HEK293 (cell line): ENCODE data around the gene ZFP36.

Experiments
- EGR2 ChIP-seq: fragments of 450-650 bp; formaldehyde crosslinking; IDR thresholded peaks from 2 replicates; pipeline ENCODE4 v1.5.1; 2016; ENCODE audit warnings: low read depth, missing biosample characterization, missing genetic modification characterization
- GLI2 ChIP-seq: fragments of 450-650 bp; formaldehyde crosslinking; IDR thresholded peaks from 2 replicates; pipeline ENCODE4; 2017; ENCODE audit warnings: missing biosample characterization, missing genetic modification characterization, low read depth, borderline replicate concordance
- GLIS1 ChIP-seq: fragments of 450-650 bp; formaldehyde crosslinking; IDR thresholded peaks from 2 replicates; pipeline ENCODE4 v1.5.1; 2016; ENCODE audit warnings: missing biosample characterization, missing genetic modification characterization
- INSM2 ChIP-seq: fragments of 450-650 bp; formaldehyde crosslinking; IDR thresholded peaks from 2 replicates; pipeline ENCODE4 v1.5.1; 2016; ENCODE audit warnings: missing biosample characterization, missing genetic modification characterization
- MYNN ChIP-seq: fragments of 450-650 bp; formaldehyde crosslinking; IDR thresholded peaks from 2 replicates; pipeline ENCODE4 v1.5.1; 2016; ENCODE audit warnings: missing biosample characterization, missing genetic modification characterization, borderline replicate concordance
- SP3 ChIP-seq: fragments of 450-650 bp; formaldehyde crosslinking; IDR thresholded peaks from 2 replicates; pipeline ENCODE4 v1.5.1; 2016; ENCODE audit warnings: missing biosample characterization, missing genetic modification characterization
- SP7 ChIP-seq: fragments of 450-650 bp; formaldehyde crosslinking; IDR thresholded peaks from 2 replicates; pipeline ENCODE4 v1.5.1; 2016; ENCODE audit warnings: missing biosample characterization, missing genetic modification characterization
- ZFHX2 ChIP-seq: fragments of 450-650 bp; formaldehyde crosslinking; conservative IDR thresholded peaks from 2 replicates; pipeline ENCODE4 v1.5.1; 2016; ENCODE audit warnings: missing biosample characterization, missing genetic modification characterization
- ZIC2 ChIP-seq: fragments of 450-650 bp; formaldehyde crosslinking; IDR thresholded peaks from 2 replicates; pipeline ENCODE4 v1.5.1; 2016; ENCODE audit warnings: missing biosample characterization, missing genetic modification characterization
- ZNF112 ChIP-seq: fragments of 450-650 bp; formaldehyde crosslinking; IDR thresholded peaks from 2 replicates; pipeline ENCODE4 v1.5.0; 2017; ENCODE audit warnings: missing biosample characterization, missing genetic modification characterization
- ZNF184 ChIP-seq: fragments of 450-650 bp; IDR thresholded peaks from 2 replicates; pipeline ENCODE4 v1.5.1; 2018; ENCODE audit warnings: missing biosample characterization, mild to moderate bottlenecking, missing genetic modification characterization
- ZNF2 ChIP-seq: fragments of 450-650 bp; formaldehyde crosslinking; IDR thresholded peaks from 2 replicates; pipeline ENCODE4 v1.5.1; 2016; ENCODE audit warnings: missing biosample characterization, missing genetic modification characterization
- ZNF24 ChIP-seq: fragments of 450-650 bp; formaldehyde crosslinking; IDR thresholded peaks from 2 replicates; pipeline ENCODE4 v1.5.1; 2016; ENCODE audit warnings: missing biosample characterization, missing genetic modification characterization
- ZNF335 ChIP-seq: fragments of 450-650 bp; formaldehyde crosslinking; conservative IDR thresholded peaks from 2 replicates; pipeline ENCODE4 v1.5.1; 2016; ENCODE audit warnings: missing biosample characterization, missing genetic modification characterization
- ZNF362 ChIP-seq: fragments of 450-650 bp; formaldehyde crosslinking; IDR thresholded peaks from 2 replicates; pipeline ENCODE4 v1.5.1; 2016; ENCODE audit warnings: missing biosample characterization, missing genetic modification characterization
- ZNF366 ChIP-seq: fragments of 450-650 bp; formaldehyde crosslinking; conservative IDR thresholded peaks from 2 replicates; pipeline ENCODE4 v1.5.1; 2016; ENCODE audit warnings: missing biosample characterization, missing genetic modification characterization
- ZNF600 ChIP-seq: fragments of 450-650 bp; formaldehyde crosslinking; IDR thresholded peaks from 2 replicates; pipeline ENCODE4 v1.5.1; 2016; ENCODE audit warnings: missing biosample characterization, missing genetic modification characterization
- ZNF610 ChIP-seq: fragments of 450-650 bp; formaldehyde crosslinking; IDR thresholded peaks from 2 replicates; pipeline ENCODE4 v1.5.1; 2016; ENCODE audit warnings: missing biosample characterization, missing genetic modification characterization, borderline replicate concordance
- ZNF629 ChIP-seq: fragments of 450-650 bp; formaldehyde crosslinking; IDR thresholded peaks from 2 replicates; pipeline ENCODE4 v1.5.1; 2017; ENCODE audit warnings: missing biosample characterization, missing genetic modification characterization
- ZNF677 ChIP-seq: fragments of 450-650 bp; IDR thresholded peaks from 2 replicates; pipeline ENCODE4 v1.5.0; 2018; ENCODE audit warnings: missing biosample characterization, mild to moderate bottlenecking, missing genetic modification characterization, moderate library complexity
- ZNF785 ChIP-seq: fragments of 450-650 bp; formaldehyde crosslinking; IDR thresholded peaks from 2 replicates; pipeline ENCODE4 v1.5.1; 2016; ENCODE audit warnings: missing biosample characterization, missing genetic modification characterization
- ZNF843 ChIP-seq: fragments of 450-650 bp; formaldehyde crosslinking; IDR thresholded peaks from 2 replicates; pipeline ENCODE4 v1.5.1; 2016; ENCODE audit warnings: missing biosample characterization, missing genetic modification characterization
- ZSCAN30 ChIP-seq: fragments of 450-650 bp; IDR thresholded peaks from 2 replicates; pipeline ENCODE4 v1.5.1; 2018; ENCODE audit warnings: missing biosample characterization, mild to moderate bottlenecking, missing genetic modification characterization, moderate library complexity
- TF ChIP-seq, protein P1 (sequence below): fragments of 450-650 bp; formaldehyde crosslinking; IDR thresholded peaks from 2 replicates; pipeline ENCODE4 v1.5.1; 2016; ENCODE audit warnings: missing biosample characterization, missing genetic modification characterization
- TF ChIP-seq, protein P2 (sequence below): fragments of 450-650 bp; formaldehyde crosslinking; IDR thresholded peaks from 2 replicates; pipeline ENCODE4 v1.5.1; 2016; ENCODE audit warnings: missing biosample characterization, missing genetic modification characterization
- TF ChIP-seq, protein P3 (sequence below): fragments of 450-650 bp; formaldehyde crosslinking; IDR thresholded peaks from 2 replicates; pipeline ENCODE4 v1.5.1; 2016; ENCODE audit warnings: missing biosample characterization, missing genetic modification characterization
- TF ChIP-seq, protein P4 (sequence below): fragments of 450-650 bp; formaldehyde crosslinking; IDR thresholded peaks from 2 replicates; pipeline ENCODE4 v1.5.1; 2017; ENCODE audit warnings: missing biosample characterization, missing genetic modification characterization
- TF ChIP-seq, protein P5 (sequence below): fragments of 450-650 bp; formaldehyde crosslinking; IDR thresholded peaks from 2 replicates; pipeline ENCODE4 v1.5.1; 2016; ENCODE audit warnings: missing biosample characterization, missing genetic modification characterization

The ZFP36 gene

DNA sequence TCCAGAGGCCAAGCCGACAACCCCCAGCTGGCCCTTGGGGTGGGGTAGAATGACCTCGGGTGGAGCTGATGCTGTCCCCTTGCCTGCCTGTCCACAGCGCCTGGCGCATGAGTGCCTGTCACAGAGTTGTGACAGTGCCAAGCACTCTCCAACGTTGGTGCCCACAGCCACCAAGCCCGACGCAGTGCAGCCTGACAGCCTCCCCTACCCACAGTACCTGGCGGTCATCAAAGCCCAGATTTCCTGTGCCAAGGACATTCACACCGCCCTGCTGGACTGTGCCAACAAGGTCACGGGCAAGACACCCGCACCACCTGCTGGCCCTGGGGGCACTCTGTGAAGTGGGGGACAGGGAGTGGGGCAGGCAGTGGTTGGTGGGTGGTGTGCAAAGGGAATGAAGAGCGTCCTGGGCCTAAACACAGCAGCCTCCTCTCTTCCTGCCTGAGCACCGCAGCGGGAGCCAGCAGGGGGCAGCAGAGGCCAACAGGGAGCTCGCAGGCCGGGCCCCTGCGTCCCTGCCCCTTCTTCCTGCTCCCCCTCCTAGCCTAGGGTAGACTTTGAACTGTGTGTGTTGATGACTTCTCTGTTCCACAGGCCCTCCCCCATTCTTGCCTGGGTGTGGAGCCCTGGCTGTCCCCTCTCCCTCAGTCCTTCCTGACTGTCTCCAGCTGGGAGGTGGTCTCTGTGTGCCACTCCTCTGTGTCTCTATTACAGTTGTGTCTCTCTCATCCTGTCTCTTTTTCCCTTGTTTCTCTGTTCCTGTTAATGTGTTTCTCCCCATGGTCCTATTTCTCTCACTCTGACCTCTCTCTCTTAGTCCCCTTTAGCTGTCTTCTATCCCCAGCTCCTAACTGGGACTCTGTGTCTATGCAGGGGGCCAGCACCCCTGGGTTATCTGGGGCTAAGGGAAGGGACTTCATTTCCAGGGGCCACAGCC, 9.0 kb upstream of the ZFP36 start (continued):
- TF ChIP-seq, protein P1, sequence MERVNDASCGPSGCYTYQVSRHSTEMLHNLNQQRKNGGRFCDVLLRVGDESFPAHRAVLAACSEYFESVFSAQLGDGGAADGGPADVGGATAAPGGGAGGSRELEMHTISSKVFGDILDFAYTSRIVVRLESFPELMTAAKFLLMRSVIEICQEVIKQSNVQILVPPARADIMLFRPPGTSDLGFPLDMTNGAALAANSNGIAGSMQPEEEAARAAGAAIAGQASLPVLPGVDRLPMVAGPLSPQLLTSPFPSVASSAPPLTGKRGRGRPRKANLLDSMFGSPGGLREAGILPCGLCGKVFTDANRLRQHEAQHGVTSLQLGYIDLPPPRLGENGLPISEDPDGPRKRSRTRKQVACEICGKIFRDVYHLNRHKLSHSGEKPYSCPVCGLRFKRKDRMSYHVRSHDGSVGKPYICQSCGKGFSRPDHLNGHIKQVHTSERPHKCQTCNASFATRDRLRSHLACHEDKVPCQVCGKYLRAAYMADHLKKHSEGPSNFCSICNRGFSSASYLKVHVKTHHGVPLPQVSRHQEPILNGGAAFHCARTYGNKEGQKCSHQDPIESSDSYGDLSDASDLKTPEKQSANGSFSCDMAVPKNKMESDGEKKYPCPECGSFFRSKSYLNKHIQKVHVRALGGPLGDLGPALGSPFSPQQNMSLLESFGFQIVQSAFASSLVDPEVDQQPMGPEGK, result peak; percentile 95
- TF ChIP-seq SP7 (peak; percentile 85), ZNF112 (tag by site-specific recombination) (no peak), INSM2 (tag by site-specific recombination) (no peak), GLI2 (no peak), ZNF600 (tag by site-specific recombination) (peak; percentile 95), ZNF366 (tag by site-specific recombination) (peak; percentile 66; the same call in 1 of the 2 replicates), GLIS1 (tag by site-specific recombination) (peak; percentile 60), ZNF2 (peak; percentile 89; the same call in 1 of the 2 replicates), ZNF843 (peak; percentile 60; the same call in 1 of the 2 replicates), ZNF184 (no peak), ZIC2 (tag by site-specific recombination) (peak; percentile 95), ZSCAN30 (peak; percentile 97), ZNF677 (tag by site-specific recombination) (peak; percentile 34; the same call in 1 of the 2 replicates), ZNF629 (tag by site-specific recombination) (peak; percentile 63), ZNF335 (tag by site-specific recombination) (peak; percentile 63), ZFHX2 (tag by site-specific recombination) (peak; percentile 55), SP3 (tag by site-specific recombination) (peak; percentile 42; the same call in 1 of the 2 replicates), EGR2 (peak; percentile 28; the same call in 1 of the 2 replicates), ZNF785 (tag by site-specific recombination) (0 out of 2 replicates have a peak, but pooled peaks have one; percentile 20), ZNF362 (tag by site-specific recombination) (no peak), ZNF24 (tag by site-specific recombination) (peak; percentile 66; the same call in 1 of the 2 replicates), ZNF610 (peak; percentile 98), MYNN (tag by site-specific recombination) (no peak)
- TF ChIP-seq, protein P2, sequence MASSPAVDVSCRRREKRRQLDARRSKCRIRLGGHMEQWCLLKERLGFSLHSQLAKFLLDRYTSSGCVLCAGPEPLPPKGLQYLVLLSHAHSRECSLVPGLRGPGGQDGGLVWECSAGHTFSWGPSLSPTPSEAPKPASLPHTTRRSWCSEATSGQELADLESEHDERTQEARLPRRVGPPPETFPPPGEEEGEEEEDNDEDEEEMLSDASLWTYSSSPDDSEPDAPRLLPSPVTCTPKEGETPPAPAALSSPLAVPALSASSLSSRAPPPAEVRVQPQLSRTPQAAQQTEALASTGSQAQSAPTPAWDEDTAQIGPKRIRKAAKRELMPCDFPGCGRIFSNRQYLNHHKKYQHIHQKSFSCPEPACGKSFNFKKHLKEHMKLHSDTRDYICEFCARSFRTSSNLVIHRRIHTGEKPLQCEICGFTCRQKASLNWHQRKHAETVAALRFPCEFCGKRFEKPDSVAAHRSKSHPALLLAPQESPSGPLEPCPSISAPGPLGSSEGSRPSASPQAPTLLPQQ (tag by site-specific recombination), result peak; percentile 88
- TF ChIP-seq, protein P3, sequence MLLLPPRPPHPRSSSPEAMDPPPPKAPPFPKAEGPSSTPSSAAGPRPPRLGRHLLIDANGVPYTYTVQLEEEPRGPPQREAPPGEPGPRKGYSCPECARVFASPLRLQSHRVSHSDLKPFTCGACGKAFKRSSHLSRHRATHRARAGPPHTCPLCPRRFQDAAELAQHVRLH (tag by site-specific recombination), result peak; percentile 93
- TF ChIP-seq, protein P4, sequence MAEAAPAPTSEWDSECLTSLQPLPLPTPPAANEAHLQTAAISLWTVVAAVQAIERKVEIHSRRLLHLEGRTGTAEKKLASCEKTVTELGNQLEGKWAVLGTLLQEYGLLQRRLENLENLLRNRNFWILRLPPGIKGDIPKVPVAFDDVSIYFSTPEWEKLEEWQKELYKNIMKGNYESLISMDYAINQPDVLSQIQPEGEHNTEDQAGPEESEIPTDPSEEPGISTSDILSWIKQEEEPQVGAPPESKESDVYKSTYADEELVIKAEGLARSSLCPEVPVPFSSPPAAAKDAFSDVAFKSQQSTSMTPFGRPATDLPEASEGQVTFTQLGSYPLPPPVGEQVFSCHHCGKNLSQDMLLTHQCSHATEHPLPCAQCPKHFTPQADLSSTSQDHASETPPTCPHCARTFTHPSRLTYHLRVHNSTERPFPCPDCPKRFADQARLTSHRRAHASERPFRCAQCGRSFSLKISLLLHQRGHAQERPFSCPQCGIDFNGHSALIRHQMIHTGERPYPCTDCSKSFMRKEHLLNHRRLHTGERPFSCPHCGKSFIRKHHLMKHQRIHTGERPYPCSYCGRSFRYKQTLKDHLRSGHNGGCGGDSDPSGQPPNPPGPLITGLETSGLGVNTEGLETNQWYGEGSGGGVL (tag by site-specific recombination), result peak; percentile 52
- TF ChIP-seq, protein P5, sequence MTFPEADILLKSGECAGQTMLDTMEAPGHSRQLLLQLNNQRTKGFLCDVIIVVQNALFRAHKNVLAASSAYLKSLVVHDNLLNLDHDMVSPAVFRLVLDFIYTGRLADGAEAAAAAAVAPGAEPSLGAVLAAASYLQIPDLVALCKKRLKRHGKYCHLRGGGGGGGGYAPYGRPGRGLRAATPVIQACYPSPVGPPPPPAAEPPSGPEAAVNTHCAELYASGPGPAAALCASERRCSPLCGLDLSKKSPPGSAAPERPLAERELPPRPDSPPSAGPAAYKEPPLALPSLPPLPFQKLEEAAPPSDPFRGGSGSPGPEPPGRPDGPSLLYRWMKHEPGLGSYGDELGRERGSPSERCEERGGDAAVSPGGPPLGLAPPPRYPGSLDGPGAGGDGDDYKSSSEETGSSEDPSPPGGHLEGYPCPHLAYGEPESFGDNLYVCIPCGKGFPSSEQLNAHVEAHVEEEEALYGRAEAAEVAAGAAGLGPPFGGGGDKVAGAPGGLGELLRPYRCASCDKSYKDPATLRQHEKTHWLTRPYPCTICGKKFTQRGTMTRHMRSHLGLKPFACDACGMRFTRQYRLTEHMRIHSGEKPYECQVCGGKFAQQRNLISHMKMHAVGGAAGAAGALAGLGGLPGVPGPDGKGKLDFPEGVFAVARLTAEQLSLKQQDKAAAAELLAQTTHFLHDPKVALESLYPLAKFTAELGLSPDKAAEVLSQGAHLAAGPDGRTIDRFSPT (tag by site-specific recombination), result peak; percentile 98
